ENCODE data around the gene P2RY14.

GRCh38 chr3:151165226-151165625, 113.1 kb downstream of the P2RY14 start:
- TF ChIP-seq CTCF (IDR thresholded peaks at IDR 0.05) = no peak
- no peak for TF ChIP-seq POLR2A (IDR thresholded peaks at IDR 0.05)
